H1 (cell line): ENCODE results near the gene CHPT1. TPM values are rescaled to one million over a fixed set of nuclear protein-coding genes. Genes with fewer than 3 reads are reported as not detected.

Experiments
- CTCF ChIA-PET: fragments of 300-600 bp; sonication (Branson Sonifier 250); formaldehyde crosslinking; loops from one replicate; lab custom pipeline; 2021; ENCODE audit not compliant: partially characterized antibody; lab: Charles Lee
- POLR2A ChIA-PET: fragments of 300-600 bp; sonication (Branson Sonifier 250); formaldehyde crosslinking; loops from one replicate; lab custom pipeline; 2021; ENCODE audit warnings: inconsistent platforms; ENCODE audit not compliant: partially characterized antibody; lab: Charles Lee
- DNase-seq, 2 experiments: peaks; one replicate each; pipeline versions ENCODE4 v3.0.0 to v3.0.0-alpha.2; 2010 to 2022; ENCODE audit warnings: low spot score in 2 of 2, low read depth in 1 of 2, mixed read lengths in 1 of 2
- FAIRE-seq: peaks from 2 replicates; lab custom pipeline; 2011; peaks lifted over from hg19 to GRCh38; lab: Jason Lieb, UNC
- H2AFZ ChIP-seq: 2 replicates; pipeline ENCODE4 v1.8.1; 2012; ENCODE audit warnings: low read length, inconsistent platforms
- H2AK5ac ChIP-seq: 2 replicates; pipeline ENCODE4 v1.6.1; 2013; ENCODE audit warnings: low read depth, low read length
- H2BK120ac ChIP-seq: replicated peaks from 2 replicates; pipeline ENCODE3; 2013; ENCODE audit warnings: low read depth, low read length, inconsistent platforms
- H2BK12ac ChIP-seq: 2 replicates; pipeline ENCODE4 v1.6.1; 2013; ENCODE audit warnings: low read depth, low read length
- H2BK15ac ChIP-seq: 2 replicates; pipeline ENCODE4 v1.6.1; 2013; ENCODE audit warnings: low read length
- H2BK20ac ChIP-seq: 2 replicates; pipeline ENCODE4 v1.6.1; 2013; ENCODE audit warnings: low read length
- H2BK5ac ChIP-seq: 2 replicates; pipeline ENCODE4 v1.6.1; 2013; ENCODE audit warnings: low read depth, low read length
- H3K14ac ChIP-seq: 2 replicates; pipeline ENCODE4 v1.6.1; 2013; ENCODE audit warnings: inconsistent platforms; ENCODE audit not compliant: insufficient read length
- H3K18ac ChIP-seq: 2 replicates; pipeline ENCODE4 v1.6.1; 2013; ENCODE audit warnings: low read length; ENCODE audit errors: extremely low read depth
- H3K23ac ChIP-seq: 2 replicates; pipeline ENCODE4 v1.6.1; 2013; ENCODE audit warnings: inconsistent platforms; ENCODE audit not compliant: insufficient read length
- H3K23me2 ChIP-seq: 2 replicates; pipeline ENCODE4 v1.6.1; 2013; ENCODE audit warnings: low read depth, low read length
- H3K27ac ChIP-seq: 2 replicates; pipeline ENCODE4 v1.6.1; 2011; ENCODE audit warnings: low read depth, low read length, inconsistent platforms
- H3K27me3 ChIP-seq, 4 experiments: replicated peaks in 1 of 4; 1 replicate in 1 of 4; 2 replicates in 3 of 4; pipeline versions ENCODE4 v1.6.1 to v1.8.1; 2011 to 2013; ENCODE audit warnings: low read length in 3 of 4, mild to moderate bottlenecking in 3 of 4, inconsistent platforms in 2 of 4, mixed read lengths in 2 of 4, moderate library complexity in 1 of 4; ENCODE audit not compliant: control insufficient read depth in 3 of 4, insufficient read depth in 3 of 4; ENCODE audit errors: extremely low read depth in 1 of 4
- H3K36me3 ChIP-seq, 4 experiments: 2 replicates each; pipeline versions ENCODE4 v1.6.1 to v1.8.1; 2011 to 2013; ENCODE audit warnings: mild to moderate bottlenecking in 4 of 4, low read length in 3 of 4, moderate library complexity in 2 of 4, control low read depth in 1 of 4, inconsistent platforms in 1 of 4; ENCODE audit not compliant: insufficient read depth in 4 of 4, control insufficient read depth in 2 of 4
- H3K4ac ChIP-seq: replicated peaks from 2 replicates; pipeline ENCODE3; 2013; ENCODE audit warnings: low read length, low read depth, mixed read lengths, inconsistent platforms; ENCODE audit not compliant: insufficient read length
- H3K4me1 ChIP-seq, 4 experiments: replicated peaks in 1 of 4; 1 replicate in 1 of 4; 2 replicates in 3 of 4; pipeline versions ENCODE4 v1.6.1 to v1.8.1; 2011 to 2013; ENCODE audit warnings: low read length in 3 of 4, inconsistent platforms in 2 of 4, mixed read lengths in 1 of 4; ENCODE audit not compliant: insufficient read depth in 4 of 4, control insufficient read depth in 3 of 4
- H3K4me2 ChIP-seq, 2 experiments: 2 replicates each; pipeline versions ENCODE4 v1.6.1 to v1.8.1; 2011 to 2013; ENCODE audit warnings: low read depth in 2 of 2, low read length in 2 of 2, control low read depth in 1 of 2, inconsistent platforms in 1 of 2, mild to moderate bottlenecking in 1 of 2; ENCODE audit not compliant: insufficient read depth in 1 of 2
- H3K4me3 ChIP-seq, 4 experiments: fragments of 200-600, 300-600 bp in 1 of 4; sonication (generic), shearing (Covaris generic), sonication (Bioruptor Twin) in 1 of 4; 2 replicates each; pipeline versions ENCODE4 v1.5.1 to v1.8.1; 2011 to 2016; ENCODE audit warnings: low read length in 4 of 4, low read depth in 3 of 4, control low read depth in 2 of 4, inconsistent platforms in 2 of 4, mild to moderate bottlenecking in 2 of 4, mixed read lengths in 1 of 4, moderate library complexity in 1 of 4; ENCODE audit not compliant: insufficient read depth in 2 of 4; ENCODE audit errors: extremely low read depth in 1 of 4
- H3K56ac ChIP-seq: replicated peaks from 2 replicates; pipeline ENCODE3; 2013; ENCODE audit warnings: low read depth, mild to moderate bottlenecking, mixed read lengths, low read length, inconsistent platforms; ENCODE audit not compliant: insufficient read length
- H3K79me1 ChIP-seq: 2 replicates; pipeline ENCODE4 v1.6.1; 2013; ENCODE audit warnings: low read depth, low read length, control low read depth
- H3K79me2 ChIP-seq, 2 experiments: 2 replicates each; pipeline versions ENCODE4 v1.6.1 to v1.8.1; 2012 to 2013; ENCODE audit warnings: low read length in 2 of 2, mild to moderate bottlenecking in 2 of 2, inconsistent platforms in 1 of 2; ENCODE audit not compliant: insufficient read depth in 2 of 2, control insufficient read depth in 1 of 2
- H3K9ac ChIP-seq, 4 experiments: replicated peaks in 1 of 4; 1 replicate in 1 of 4; 2 replicates in 3 of 4; pipeline versions ENCODE4 v1.6.1 to v1.8.1; 2011 to 2013; ENCODE audit warnings: low read depth in 3 of 4, low read length in 3 of 4, control low read depth in 2 of 4, mild to moderate bottlenecking in 2 of 4, moderate library complexity in 2 of 4, inconsistent platforms in 1 of 4; ENCODE audit errors: extremely low read depth in 1 of 4
- H3K9me3 ChIP-seq, 2 experiments: 2 replicates each; pipeline versions ENCODE4 v1.6.1 to v1.8.1; 2012 to 2013; ENCODE audit warnings: mild to moderate bottlenecking in 2 of 2, moderate library complexity in 2 of 2, control low read depth in 1 of 2, inconsistent platforms in 1 of 2, low read depth in 1 of 2, low read length in 1 of 2, mixed read lengths in 1 of 2; ENCODE audit not compliant: insufficient read depth in 2 of 2
- H4K20me1 ChIP-seq, 2 experiments: replicated peaks in 1 of 2; 2 replicates each; pipeline versions ENCODE3 to v1.8.1; 2011 to 2013; ENCODE audit warnings: inconsistent platforms in 2 of 2, low read length in 2 of 2, mild to moderate bottlenecking in 1 of 2; ENCODE audit not compliant: insufficient read depth in 2 of 2, control insufficient read depth in 1 of 2
- H4K5ac ChIP-seq: 2 replicates; pipeline ENCODE4 v1.6.1; 2013; ENCODE audit warnings: low read length, low read depth, mixed read lengths, inconsistent platforms; ENCODE audit not compliant: insufficient read length
- H4K8ac ChIP-seq: 2 replicates; pipeline ENCODE4 v1.8.0; 2013; ENCODE audit warnings: mild to moderate bottlenecking, moderate library complexity, low read length, inconsistent platforms; ENCODE audit not compliant: insufficient read depth; ENCODE audit errors: extremely low read depth
- H4K91ac ChIP-seq: replicated peaks from 2 replicates; pipeline ENCODE3; 2013; ENCODE audit warnings: low read length, mixed read lengths, inconsistent platforms; ENCODE audit not compliant: insufficient read length
- CBX8 ChIP-seq: fragments of 300-800, 300-1000 bp; sonication (generic); IDR thresholded peaks from 2 replicates; pipeline ENCODE4 v1.7.1; 2016; ENCODE audit warnings: low read depth, low read length, borderline replicate concordance
- EP300 ChIP-seq, 2 experiments: IDR thresholded peaks; 1 replicate in 1 of 2; 2 replicates in 1 of 2; pipeline ENCODE4 v1.6.1; 2011 to 2012; ENCODE audit warnings: low read depth in 2 of 2, low read length in 2 of 2, mild to moderate bottlenecking in 2 of 2, borderline replicate concordance in 1 of 2, inconsistent platforms in 1 of 2, moderate library complexity in 1 of 2
- RFX5 ChIP-seq: IDR thresholded peaks from 2 replicates; pipeline ENCODE4 v1.6.1; 2011; ENCODE audit warnings: low read depth, low read length, improper control_type of control experiment, borderline replicate concordance
- WGBS, 2 experiments: shearing (Covaris generic) in 1 of 2; methylation state at CpG; one replicate each; pipeline versions ENCODE4 v1.1.6 to v1.1.7; 2013 to 2015; ENCODE audit warnings: low lambda C conversion rate in 2 of 2, mixed read lengths in 2 of 2, inconsistent platforms in 1 of 2, low coverage in 1 of 2, missing lambda C conversion rate in 1 of 2; ENCODE audit not compliant: insufficient replicate concordance in 2 of 2, insufficient coverage in 1 of 2, insufficient read length in 1 of 2; ENCODE audit errors: extremely low coverage in 1 of 2, missing lambda C conversion rate in 1 of 2; 5-methylcytosine and 5-hydroxymethylcytosine counted together
- polyA plus RNA-seq, 7 experiments: library from polyadenylated mRNA; depleted of rRNA in 3 of 7; stranded (reverse) in 5 of 7; unstranded in 2 of 7; fragments of >200 nt in 5 of 7; fragments of 200-250 nt in 2 of 7; gene quantifications; 1 replicate in 5 of 7; 2 replicates in 1 of 7; 4 replicates in 1 of 7; pipeline versions ENCODE4 v1.2.1 to v1.2.3, GENCODE V29; 2011 to 2013; ENCODE audit warnings: missing spikeins in 2 of 7, mixed read lengths in 2 of 7
- total RNA-seq: library from RNA; stranded (reverse); fragmentation: NEBNext Ultra II Directional; extraction: Animal tissue kit (Norgen Biotek cat#: 25700); gene quantifications from 2 replicates; pipeline ENCODE4 v1.2.1, GENCODE V29; 2021

CHPT1 gene
- total and polyA plus RNA-seq, 2 of the 8 experiments (the other 6 are each of a cell fraction or from before 2014, with no cell fraction given): 13.3 to 22.5 TPM

DNA sequence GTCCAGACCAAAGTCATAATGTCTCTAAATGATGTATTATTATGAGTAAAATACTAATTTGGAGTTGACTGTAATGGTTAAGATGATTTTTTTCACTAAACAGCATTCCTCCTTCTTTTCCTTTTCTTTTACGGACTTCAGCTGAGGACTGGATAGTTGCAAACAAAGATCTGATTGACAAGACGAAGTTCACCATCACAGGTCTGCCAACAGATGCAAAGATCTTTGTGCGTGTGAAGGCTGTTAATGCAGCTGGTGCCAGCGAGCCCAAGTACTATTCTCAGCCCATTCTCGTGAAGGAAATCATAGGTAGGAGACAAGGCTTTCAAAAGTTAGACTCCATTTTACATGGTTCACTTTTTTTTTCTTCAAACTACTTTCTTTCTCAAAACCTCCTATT is 29.8 kb upstream of the CHPT1 start:
- no peak overlapping the region for H3K18ac ChIP-seq
- H3K4me2 ChIP-seq: no peak overlapping the region
- WGBS, 2 experiments: 94% methylated on average over 5 of the region's 5 CpGs; no CpG with 5 or more reads in 1 of the 2 experiments
- ChIA-PET POLR2A (no interaction called here), CTCF (interaction anchor here (0.6 kb wide), 1 partner anchor 216 kb away, joined by 4 read pairs; no protein-coding TSS in a partner anchor)
- no peaks in the 10 kb centered on the region for H3K9me3 ChIP-seq
- FAIRE-seq: no peak
- no peaks in the 10 kb centered on the region for H3K79me1 ChIP-seq
- no peak overlapping the region for H3K4ac ChIP-seq
- H2AK5ac ChIP-seq: no peak overlapping the region
- no peak for DNase-seq
- no peak overlapping the region for H4K8ac ChIP-seq
- no peaks in the 10 kb centered on the region for H4K20me1 ChIP-seq
- H3K36me3 ChIP-seq: no peaks in the 10 kb centered on the region
- H3K79me2 ChIP-seq: no peaks in the 10 kb centered on the region
- no peak overlapping the region for H3K56ac ChIP-seq
- no peak overlapping the region for H3K4me3 ChIP-seq
- H3K9ac ChIP-seq: no peak overlapping the region
- no peak overlapping the region for H2BK5ac ChIP-seq
- no peak overlapping the region for H3K14ac ChIP-seq
- H4K5ac ChIP-seq: no peak overlapping the region
- no peaks in the 10 kb centered on the region; the same call in 1 of the 2 replicates for H3K23me2 ChIP-seq
- no peak overlapping the region for H4K91ac ChIP-seq
- H3K23ac ChIP-seq: no peak overlapping the region
- H2BK15ac ChIP-seq: no peak overlapping the region
- H2BK12ac ChIP-seq: no peak overlapping the region
- no peak overlapping the region for H2BK20ac ChIP-seq
- no peak overlapping the region; the same call in 1 of the 2 replicates for H2AFZ ChIP-seq
- no peak overlapping the region for H3K27ac ChIP-seq
- H3K4me1 ChIP-seq: peaks cover 0 to 3% (median 0%) of the 10 kb centered on the region in 4 experiments; a peak in 1 of 7 replicates
- no peak overlapping the region for H2BK120ac ChIP-seq
- H3K27me3 ChIP-seq: no peaks in the 10 kb centered on the region
- TF ChIP-seq RFX5 (no peak), CBX8 (no peak), EP300 (IDR thresholded peaks at IDR 0.05; ENCODE audit: borderline replicate concordance in 1 of 2, low read depth in 2 of 2, low read length in 2 of 2) (no peak)
